ENCODE measurements around the gene C2CD4B. TPM values are rescaled to one million over a fixed set of nuclear protein-coding genes. Genes with fewer than 3 reads are reported as not detected.

The C2CD4B gene
- total and polyA plus RNA-seq, 2 experiments from 2014 or later: 1.0 to 2.6 TPM

- 70% methylated on average over 2 of the region's 2 CpGs for WGBS (ENCODE audit: low lambda C conversion rate, missing lambda C conversion rate)
- H3K27me3 ChIP-seq: peaks cover 5% of the 10 kb centered on the region
- no peaks in the 10 kb centered on the region for H4K20me1 ChIP-seq (ENCODE audit: insufficient read depth, poor library complexity, severe bottlenecking)
- no peak overlapping the region for H3K4me2 ChIP-seq
- no peak for TF ChIP-seq EZH2 (IDR thresholded peaks at IDR 0.05; ENCODE audit: borderline replicate concordance)
- no peak for TF ChIP-seq EZH2phosphoT487 (IDR thresholded peaks at IDR 0.05; ENCODE audit: low read depth, severe bottlenecking, unreplicated experiment)
- no peak for TF ChIP-seq CTCF (IDR thresholded peaks at IDR 0.05; ENCODE audit: poor library complexity)
- H3K4me1 ChIP-seq (ENCODE audit: insufficient read depth): no peaks in the 10 kb centered on the region
- H3K9me3 ChIP-seq (ENCODE audit: low read depth): no peaks in the 10 kb centered on the region
- no peaks in the 10 kb centered on the region for H3K9me2 ChIP-seq (replicated peaks; ENCODE audit: insufficient read depth)
- no peaks in the 10 kb centered on the region for H3K79me2 ChIP-seq
- H3K36me3 ChIP-seq (replicated peaks; ENCODE audit: insufficient read depth, low read depth): no peaks in the 10 kb centered on the region
- H3K4me3 ChIP-seq: no peak overlapping the region
- no peak overlapping the region for H2AFZ ChIP-seq
- H3K27ac ChIP-seq: no peak overlapping the region
- no peak for DNase-seq (ENCODE audit: low spot score)
Measured at GRCh38 chr15:62190675-62191074, 25.6 kb upstream of the C2CD4B start.

- H3K9me3 ChIP-seq (ENCODE audit: low read depth): no peaks in the 10 kb centered on the region
- TF ChIP-seq EZH2phosphoT487 (IDR thresholded peaks at IDR 0.05; ENCODE audit: low read depth, severe bottlenecking, unreplicated experiment) (no peak), CTCF (IDR thresholded peaks at IDR 0.05; ENCODE audit: poor library complexity) (no peak), EZH2 (IDR thresholded peaks at IDR 0.05; ENCODE audit: borderline replicate concordance) (no peak)
- peaks cover 5% of the 10 kb centered on the region for H3K27me3 ChIP-seq
- WGBS (ENCODE audit: low lambda C conversion rate, missing lambda C conversion rate): 71% methylated on average over 2 of the region's 2 CpGs
- no peak overlapping the region for H3K4me2 ChIP-seq
- DNase-seq (ENCODE audit: low spot score): no peak
- no peak overlapping the region for H2AFZ ChIP-seq
- H3K27ac ChIP-seq: no peak overlapping the region
- no peaks in the 10 kb centered on the region for H3K36me3 ChIP-seq (replicated peaks; ENCODE audit: insufficient read depth, low read depth)
- H3K9me2 ChIP-seq (replicated peaks; ENCODE audit: insufficient read depth): no peaks in the 10 kb centered on the region
- no peaks in the 10 kb centered on the region for H3K4me1 ChIP-seq (ENCODE audit: insufficient read depth)
- no peaks in the 10 kb centered on the region for H3K79me2 ChIP-seq
- no peaks in the 10 kb centered on the region for H4K20me1 ChIP-seq (ENCODE audit: insufficient read depth, poor library complexity, severe bottlenecking)
- no peak overlapping the region for H3K4me3 ChIP-seq
Measured at GRCh38 chr15:62190274-62190673, 25.2 kb upstream of the C2CD4B start.

GRCh38 chr15:62188744-62189143 lies 23.7 kb upstream of the C2CD4B start:
- no peaks in the 10 kb centered on the region for H3K79me2 ChIP-seq
- H4K20me1 ChIP-seq (ENCODE audit: insufficient read depth, poor library complexity, severe bottlenecking): no peaks in the 10 kb centered on the region
- H3K4me1 ChIP-seq (ENCODE audit: insufficient read depth): no peaks in the 10 kb centered on the region
- no peak for DNase-seq (ENCODE audit: low spot score)
- H3K27me3 ChIP-seq: peaks cover 5% of the 10 kb centered on the region
- 92% methylated on average over 5 of the region's 5 CpGs for WGBS (ENCODE audit: low lambda C conversion rate, missing lambda C conversion rate)
- H3K4me3 ChIP-seq: no peak overlapping the region
- no peak overlapping the region for H3K4me2 ChIP-seq
- no peak overlapping the region for H3K27ac ChIP-seq
- no peaks in the 10 kb centered on the region for H3K36me3 ChIP-seq (replicated peaks; ENCODE audit: insufficient read depth, low read depth)
- no peaks in the 10 kb centered on the region for H3K9me2 ChIP-seq (replicated peaks; ENCODE audit: insufficient read depth)
- no peak for TF ChIP-seq EZH2 (IDR thresholded peaks at IDR 0.05; ENCODE audit: borderline replicate concordance)
- no peak for TF ChIP-seq CTCF (IDR thresholded peaks at IDR 0.05; ENCODE audit: poor library complexity)
- TF ChIP-seq EZH2phosphoT487 (IDR thresholded peaks at IDR 0.05; ENCODE audit: low read depth, severe bottlenecking, unreplicated experiment): no peak
- H2AFZ ChIP-seq: no peak overlapping the region
- no peaks in the 10 kb centered on the region for H3K9me3 ChIP-seq (ENCODE audit: low read depth)

- Histone ChIP-seq H3K4me3 (no peak overlapping the region), H3K36me3 (replicated peaks; ENCODE audit: insufficient read depth, low read depth) (no peaks in the 10 kb centered on the region), H3K27ac (no peak overlapping the region), H2AFZ (no peak overlapping the region), H3K79me2 (no peaks in the 10 kb centered on the region), H3K27me3 (peaks cover 5% of the 10 kb centered on the region), H3K4me2 (no peak overlapping the region), H3K9me3 (ENCODE audit: low read depth) (no peaks in the 10 kb centered on the region), H4K20me1 (ENCODE audit: insufficient read depth, poor library complexity, severe bottlenecking) (no peaks in the 10 kb centered on the region), H3K4me1 (ENCODE audit: insufficient read depth) (no peaks in the 10 kb centered on the region), H3K9me2 (replicated peaks; ENCODE audit: insufficient read depth) (no peaks in the 10 kb centered on the region)
- 83% methylated on average over 1 of the region's 1 CpG for whole genome bisulfite sequencing (ENCODE audit: low lambda C conversion rate, missing lambda C conversion rate)
- DNase-seq (ENCODE audit: low spot score): no peak
- TF ChIP-seq EZH2phosphoT487 (IDR thresholded peaks at IDR 0.05; ENCODE audit: low read depth, severe bottlenecking, unreplicated experiment) (no peak), EZH2 (IDR thresholded peaks at IDR 0.05; ENCODE audit: borderline replicate concordance) (no peak), CTCF (IDR thresholded peaks at IDR 0.05; ENCODE audit: poor library complexity) (no peak)
Measured at GRCh38 chr15:62187910-62188309, 22.8 kb upstream of the C2CD4B start.
